Measurements from ENCODE around the gene TMEM266. TPM values are rescaled to one million over a fixed set of nuclear protein-coding genes. Genes with fewer than 3 reads are reported as not detected.

Gene TMEM266
- total and polyA plus RNA-seq, 2 experiments from 2014 or later = 0.42 to 5.0 TPM

DNA sequence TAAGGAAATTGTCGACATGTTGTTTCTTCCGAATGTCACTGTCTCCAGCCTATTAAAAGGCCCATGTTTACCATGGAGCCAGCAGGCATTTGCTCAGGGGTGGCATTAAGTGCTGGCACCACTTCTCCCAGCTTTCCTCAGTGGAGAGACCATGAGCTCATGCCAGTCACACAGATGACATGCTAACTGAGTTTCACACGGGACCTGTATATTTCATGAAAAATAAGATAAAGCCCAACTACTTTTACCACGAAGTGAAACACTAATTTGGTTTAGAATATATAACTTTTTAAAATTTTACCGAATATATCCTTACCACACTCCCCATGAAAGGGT, 158.1 kb downstream of the TMEM266 start:
- no peak for DNase-seq (ENCODE audit: low spot score)
- H3K9me3 Mint-ChIP-seq = peaks cover 5% of the 10 kb centered on the region; the same call in 1 of the 3 replicates
- H3K4me3 ChIP-seq = no peak overlapping the region
- H3K4me1 ChIP-seq (ENCODE audit: insufficient read depth) = no peaks in the 10 kb centered on the region
- H3K9me2 ChIP-seq (ENCODE audit: insufficient read depth) = no peaks in the 10 kb centered on the region
- H3F3A ChIP-seq (replicated peaks; ENCODE audit: low read depth) = no peaks in the 10 kb centered on the region
- H3K27me3 ChIP-seq (ENCODE audit: insufficient read depth) = no peaks in the 10 kb centered on the region
- no peaks in the 10 kb centered on the region for H4K20me1 ChIP-seq (replicated peaks; ENCODE audit: insufficient read depth)
- no peaks in the 10 kb centered on the region for H3K27me3 Mint-ChIP-seq (ENCODE audit: insufficient read depth, low read depth, poor library complexity)
- H3K36me3 ChIP-seq (ENCODE audit: insufficient read depth) = no peaks in the 10 kb centered on the region
- no peak for TF ChIP-seq NANOG (IDR thresholded peaks at IDR 0.05; ENCODE audit: borderline replicate concordance)
- TF ChIP-seq, protein P1, sequence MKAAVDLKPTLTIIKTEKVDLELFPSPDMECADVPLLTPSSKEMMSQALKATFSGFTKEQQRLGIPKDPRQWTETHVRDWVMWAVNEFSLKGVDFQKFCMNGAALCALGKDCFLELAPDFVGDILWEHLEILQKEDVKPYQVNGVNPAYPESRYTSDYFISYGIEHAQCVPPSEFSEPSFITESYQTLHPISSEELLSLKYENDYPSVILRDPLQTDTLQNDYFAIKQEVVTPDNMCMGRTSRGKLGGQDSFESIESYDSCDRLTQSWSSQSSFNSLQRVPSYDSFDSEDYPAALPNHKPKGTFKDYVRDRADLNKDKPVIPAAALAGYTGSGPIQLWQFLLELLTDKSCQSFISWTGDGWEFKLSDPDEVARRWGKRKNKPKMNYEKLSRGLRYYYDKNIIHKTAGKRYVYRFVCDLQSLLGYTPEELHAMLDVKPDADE (IDR thresholded peaks at IDR 0.05) = no peak
- no peak for TF ChIP-seq EZH2phosphoT487 (IDR thresholded peaks at IDR 0.05; ENCODE audit: unreplicated experiment)
- TF ChIP-seq, protein P2, sequence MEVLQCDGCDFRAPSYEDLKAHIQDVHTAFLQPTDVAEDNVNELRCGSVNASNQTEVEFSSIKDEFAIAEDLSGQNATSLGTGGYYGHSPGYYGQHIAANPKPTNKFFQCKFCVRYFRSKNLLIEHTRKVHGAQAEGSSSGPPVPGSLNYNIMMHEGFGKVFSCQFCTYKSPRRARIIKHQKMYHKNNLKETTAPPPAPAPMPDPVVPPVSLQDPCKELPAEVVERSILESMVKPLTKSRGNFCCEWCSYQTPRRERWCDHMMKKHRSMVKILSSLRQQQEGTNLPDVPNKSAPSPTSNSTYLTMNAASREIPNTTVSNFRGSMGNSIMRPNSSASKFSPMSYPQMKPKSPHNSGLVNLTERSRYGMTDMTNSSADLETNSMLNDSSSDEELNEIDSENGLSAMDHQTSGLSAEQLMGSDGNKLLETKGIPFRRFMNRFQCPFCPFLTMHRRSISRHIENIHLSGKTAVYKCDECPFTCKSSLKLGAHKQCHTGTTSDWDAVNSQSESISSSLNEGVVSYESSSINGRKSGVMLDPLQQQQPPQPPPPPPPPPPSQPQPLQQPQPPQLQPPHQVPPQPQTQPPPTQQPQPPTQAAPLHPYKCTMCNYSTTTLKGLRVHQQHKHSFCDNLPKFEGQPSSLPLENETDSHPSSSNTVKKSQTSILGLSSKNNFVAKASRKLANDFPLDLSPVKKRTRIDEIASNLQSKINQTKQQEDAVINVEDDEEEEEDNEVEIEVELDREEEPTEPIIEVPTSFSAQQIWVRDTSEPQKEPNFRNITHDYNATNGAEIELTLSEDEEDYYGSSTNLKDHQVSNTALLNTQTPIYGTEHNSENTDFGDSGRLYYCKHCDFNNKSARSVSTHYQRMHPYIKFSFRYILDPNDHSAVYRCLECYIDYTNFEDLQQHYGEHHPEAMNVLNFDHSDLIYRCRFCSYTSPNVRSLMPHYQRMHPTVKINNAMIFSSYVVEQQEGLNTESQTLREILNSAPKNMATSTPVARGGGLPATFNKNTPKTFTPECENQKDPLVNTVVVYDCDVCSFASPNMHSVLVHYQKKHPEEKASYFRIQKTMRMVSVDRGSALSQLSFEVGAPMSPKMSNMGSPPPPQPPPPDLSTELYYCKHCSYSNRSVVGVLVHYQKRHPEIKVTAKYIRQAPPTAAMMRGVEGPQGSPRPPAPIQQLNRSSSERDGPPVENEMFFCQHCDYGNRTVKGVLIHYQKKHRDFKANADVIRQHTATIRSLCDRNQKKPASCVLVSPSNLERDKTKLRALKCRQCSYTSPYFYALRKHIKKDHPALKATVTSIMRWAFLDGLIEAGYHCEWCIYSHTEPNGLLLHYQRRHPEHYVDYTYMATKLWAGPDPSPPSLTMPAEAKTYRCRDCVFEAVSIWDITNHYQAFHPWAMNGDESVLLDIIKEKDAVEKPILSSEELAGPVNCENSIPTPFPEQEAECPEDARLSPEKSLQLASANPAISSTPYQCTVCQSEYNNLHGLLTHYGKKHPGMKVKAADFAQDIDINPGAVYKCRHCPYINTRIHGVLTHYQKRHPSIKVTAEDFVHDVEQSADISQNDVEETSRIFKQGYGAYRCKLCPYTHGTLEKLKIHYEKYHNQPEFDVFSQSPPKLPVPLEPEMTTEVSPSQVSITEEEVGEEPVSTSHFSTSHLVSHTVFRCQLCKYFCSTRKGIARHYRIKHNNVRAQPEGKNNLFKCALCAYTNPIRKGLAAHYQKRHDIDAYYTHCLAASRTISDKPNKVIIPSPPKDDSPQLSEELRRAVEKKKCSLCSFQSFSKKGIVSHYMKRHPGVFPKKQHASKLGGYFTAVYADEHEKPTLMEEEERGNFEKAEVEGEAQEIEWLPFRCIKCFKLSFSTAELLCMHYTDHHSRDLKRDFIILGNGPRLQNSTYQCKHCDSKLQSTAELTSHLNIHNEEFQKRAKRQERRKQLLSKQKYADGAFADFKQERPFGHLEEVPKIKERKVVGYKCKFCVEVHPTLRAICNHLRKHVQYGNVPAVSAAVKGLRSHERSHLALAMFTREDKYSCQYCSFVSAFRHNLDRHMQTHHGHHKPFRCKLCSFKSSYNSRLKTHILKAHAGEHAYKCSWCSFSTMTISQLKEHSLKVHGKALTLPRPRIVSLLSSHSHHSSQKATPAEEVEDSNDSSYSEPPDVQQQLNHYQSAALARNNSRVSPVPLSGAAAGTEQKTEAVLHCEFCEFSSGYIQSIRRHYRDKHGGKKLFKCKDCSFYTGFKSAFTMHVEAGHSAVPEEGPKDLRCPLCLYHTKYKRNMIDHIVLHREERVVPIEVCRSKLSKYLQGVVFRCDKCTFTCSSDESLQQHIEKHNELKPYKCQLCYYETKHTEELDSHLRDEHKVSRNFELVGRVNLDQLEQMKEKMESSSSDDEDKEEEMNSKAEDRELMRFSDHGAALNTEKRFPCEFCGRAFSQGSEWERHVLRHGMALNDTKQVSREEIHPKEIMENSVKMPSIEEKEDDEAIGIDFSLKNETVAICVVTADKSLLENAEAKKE (CRISPR knock-in tag; IDR thresholded peaks at IDR 0.05) = no peak
- no peak for TF ChIP-seq JUNB (IDR thresholded peaks at IDR 0.05; ENCODE audit: unreplicated experiment)
- no peak for TF ChIP-seq STAT1 (IDR thresholded peaks at IDR 0.05; ENCODE audit: unreplicated experiment)
- no peak for TF ChIP-seq ZNF331 (CRISPR knock-in tag; IDR thresholded peaks at IDR 0.05; ENCODE audit: low read depth)
- TF ChIP-seq, protein P3, sequence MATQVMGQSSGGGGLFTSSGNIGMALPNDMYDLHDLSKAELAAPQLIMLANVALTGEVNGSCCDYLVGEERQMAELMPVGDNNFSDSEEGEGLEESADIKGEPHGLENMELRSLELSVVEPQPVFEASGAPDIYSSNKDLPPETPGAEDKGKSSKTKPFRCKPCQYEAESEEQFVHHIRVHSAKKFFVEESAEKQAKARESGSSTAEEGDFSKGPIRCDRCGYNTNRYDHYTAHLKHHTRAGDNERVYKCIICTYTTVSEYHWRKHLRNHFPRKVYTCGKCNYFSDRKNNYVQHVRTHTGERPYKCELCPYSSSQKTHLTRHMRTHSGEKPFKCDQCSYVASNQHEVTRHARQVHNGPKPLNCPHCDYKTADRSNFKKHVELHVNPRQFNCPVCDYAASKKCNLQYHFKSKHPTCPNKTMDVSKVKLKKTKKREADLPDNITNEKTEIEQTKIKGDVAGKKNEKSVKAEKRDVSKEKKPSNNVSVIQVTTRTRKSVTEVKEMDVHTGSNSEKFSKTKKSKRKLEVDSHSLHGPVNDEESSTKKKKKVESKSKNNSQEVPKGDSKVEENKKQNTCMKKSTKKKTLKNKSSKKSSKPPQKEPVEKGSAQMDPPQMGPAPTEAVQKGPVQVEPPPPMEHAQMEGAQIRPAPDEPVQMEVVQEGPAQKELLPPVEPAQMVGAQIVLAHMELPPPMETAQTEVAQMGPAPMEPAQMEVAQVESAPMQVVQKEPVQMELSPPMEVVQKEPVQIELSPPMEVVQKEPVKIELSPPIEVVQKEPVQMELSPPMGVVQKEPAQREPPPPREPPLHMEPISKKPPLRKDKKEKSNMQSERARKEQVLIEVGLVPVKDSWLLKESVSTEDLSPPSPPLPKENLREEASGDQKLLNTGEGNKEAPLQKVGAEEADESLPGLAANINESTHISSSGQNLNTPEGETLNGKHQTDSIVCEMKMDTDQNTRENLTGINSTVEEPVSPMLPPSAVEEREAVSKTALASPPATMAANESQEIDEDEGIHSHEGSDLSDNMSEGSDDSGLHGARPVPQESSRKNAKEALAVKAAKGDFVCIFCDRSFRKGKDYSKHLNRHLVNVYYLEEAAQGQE (IDR thresholded peaks at IDR 0.05; ENCODE audit: unreplicated experiment) = no peak
- no peak for TF ChIP-seq CREB1 (CRISPR knock-in tag; IDR thresholded peaks at IDR 0.05; ENCODE audit: low read depth)
- no peak for TF ChIP-seq ZNF114 (CRISPR knock-in tag; IDR thresholded peaks at IDR 0.05)
- TF ChIP-seq, protein P4, sequence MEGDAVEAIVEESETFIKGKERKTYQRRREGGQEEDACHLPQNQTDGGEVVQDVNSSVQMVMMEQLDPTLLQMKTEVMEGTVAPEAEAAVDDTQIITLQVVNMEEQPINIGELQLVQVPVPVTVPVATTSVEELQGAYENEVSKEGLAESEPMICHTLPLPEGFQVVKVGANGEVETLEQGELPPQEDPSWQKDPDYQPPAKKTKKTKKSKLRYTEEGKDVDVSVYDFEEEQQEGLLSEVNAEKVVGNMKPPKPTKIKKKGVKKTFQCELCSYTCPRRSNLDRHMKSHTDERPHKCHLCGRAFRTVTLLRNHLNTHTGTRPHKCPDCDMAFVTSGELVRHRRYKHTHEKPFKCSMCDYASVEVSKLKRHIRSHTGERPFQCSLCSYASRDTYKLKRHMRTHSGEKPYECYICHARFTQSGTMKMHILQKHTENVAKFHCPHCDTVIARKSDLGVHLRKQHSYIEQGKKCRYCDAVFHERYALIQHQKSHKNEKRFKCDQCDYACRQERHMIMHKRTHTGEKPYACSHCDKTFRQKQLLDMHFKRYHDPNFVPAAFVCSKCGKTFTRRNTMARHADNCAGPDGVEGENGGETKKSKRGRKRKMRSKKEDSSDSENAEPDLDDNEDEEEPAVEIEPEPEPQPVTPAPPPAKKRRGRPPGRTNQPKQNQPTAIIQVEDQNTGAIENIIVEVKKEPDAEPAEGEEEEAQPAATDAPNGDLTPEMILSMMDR (conservative IDR thresholded peaks at IDR 0.05; ENCODE audit: low read depth in 2 of 2) = no peak
- no peak for TF ChIP-seq EZH2 (IDR thresholded peaks at IDR 0.05; ENCODE audit: low read depth, unreplicated experiment)
- H3K36me3 Mint-ChIP-seq (ENCODE audit: low read depth) = peaks cover 11% of the 10 kb centered on the region; the same call in 2 of the 3 replicates
- ATAC-seq = no peak
- no peaks in the 10 kb centered on the region for H3K4me1 Mint-ChIP-seq
- no peak overlapping the region for H3K27ac ChIP-seq (ENCODE audit: low read depth)
- H3K27ac Mint-ChIP-seq = no peak overlapping the region
- no peaks in the 10 kb centered on the region for H3K79me2 ChIP-seq (replicated peaks; ENCODE audit: insufficient read depth)
- no peak overlapping the region for H3K4me3 Mint-ChIP-seq
- no peak overlapping the region for H3K4me2 ChIP-seq
- no peak overlapping the region for H2AFZ ChIP-seq

Measured in GM23338 (cell line).